Measurements from ENCODE around the gene HEATR5B. TPM values are rescaled to one million over a fixed set of nuclear protein-coding genes. Genes with fewer than 3 reads are reported as not detected.

Gene HEATR5B
- total and polyA plus RNA-seq, 2 of the 8 experiments (the other 6 are each of a cell fraction or from before 2014, with no cell fraction given): 7.0 to 12.6 TPM

DNA sequence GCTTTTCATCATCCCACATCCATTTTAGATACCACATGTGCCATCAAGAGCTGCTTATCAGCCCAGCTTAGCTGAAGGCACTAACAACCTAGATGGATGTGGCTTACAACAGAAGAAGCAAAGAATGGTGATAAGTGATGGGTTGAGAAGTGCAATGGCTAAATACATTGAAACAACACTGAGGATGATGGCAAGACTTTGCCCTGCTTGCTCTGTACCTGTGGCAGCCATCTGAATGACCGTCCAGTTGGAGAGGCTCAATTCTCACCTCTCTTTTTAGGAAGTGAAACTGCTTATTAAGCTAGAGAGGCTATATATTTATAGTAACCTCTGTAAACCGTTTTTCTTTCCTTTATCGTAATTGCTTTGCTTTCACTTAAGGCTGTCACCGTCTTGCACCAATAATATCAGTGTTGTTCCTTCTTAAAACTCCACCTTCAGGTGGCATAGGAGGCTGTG lies 5.9 kb upstream of the HEATR5B start (continued):
- TF ChIP-seq CTCF (IDR thresholded peaks at IDR 0.05; ENCODE audit: control extremely low read depth in 1 of 3, insufficient read depth in 1 of 3, low read depth in 1 of 3, low read length in 3 of 3): no peak
- no peak for TF ChIP-seq JUN (IDR thresholded peaks at IDR 0.05; ENCODE audit: low read depth, low read length)
- no peak for TF ChIP-seq ASH2L (IDR thresholded peaks at IDR 0.05; ENCODE audit: low read length)
- TF ChIP-seq SP2 (IDR thresholded peaks at IDR 0.05; ENCODE audit: low read length): no peak

Data from H1 (cell line).